Nephron (organoid): ENCODE results near the gene CAMTA1.

ENCODE experiments used
- H3K27ac Mint-ChIP-seq, 3 experiments: 2 replicates each; pipeline ENCODE4 v1.8.0; 2020; ENCODE audit warnings: mixed read lengths in 3 of 3, mild to moderate bottlenecking in 2 of 3, moderate library complexity in 1 of 3
- H3K27me3 Mint-ChIP-seq: 2 replicates; pipeline ENCODE4 v1.8.0; 2021; ENCODE audit warnings: low read depth, mild to moderate bottlenecking, moderate library complexity, mixed read lengths
- H3K36me3 Mint-ChIP-seq: 2 replicates; pipeline ENCODE4 v1.8.0; 2020; ENCODE audit warnings: low read depth, mixed read lengths
- H3K4me1 Mint-ChIP-seq: 2 replicates; pipeline ENCODE4 v1.8.0; 2020; ENCODE audit warnings: mixed read lengths
- H3K4me3 Mint-ChIP-seq, 3 experiments: 2 replicates each; pipeline ENCODE4 v1.8.0; 2020; ENCODE audit warnings: mild to moderate bottlenecking in 3 of 3, mixed read lengths in 3 of 3, moderate library complexity in 2 of 3
- H3K9me3 Mint-ChIP-seq: 2 replicates; pipeline ENCODE4 v1.8.0; 2020; ENCODE audit warnings: mixed read lengths
- CTCF ChIP-seq, 3 experiments: fragments of 200-600 bp; sonication (generic); IDR thresholded peaks; one replicate each; pipeline ENCODE4 v1.5.0; 2021; ENCODE audit warnings: antibody characterized with exemption in 3 of 3; ENCODE audit not compliant: unreplicated experiment in 3 of 3

CAMTA1 gene

GRCh38 chr1:7209336-7209735 lies 424.1 kb downstream of the CAMTA1 start:
- no peak overlapping the region for H3K4me3 Mint-ChIP-seq
- peaks cover 20% of the 10 kb centered on the region for H3K27me3 Mint-ChIP-seq
- no peaks in the 10 kb centered on the region for H3K4me1 Mint-ChIP-seq
- no peak overlapping the region for H3K27ac Mint-ChIP-seq
- H3K36me3 Mint-ChIP-seq = no peaks in the 10 kb centered on the region
- no peak for TF ChIP-seq CTCF (IDR thresholded peaks at IDR 0.05; ENCODE audit: unreplicated experiment in 3 of 3)
- H3K9me3 Mint-ChIP-seq = peaks cover 2% of the 10 kb centered on the region

GRCh38 chr1:7218210-7218832 lies 433.1 kb downstream of the CAMTA1 start:
- no peaks in the 10 kb centered on the region for H3K9me3 Mint-ChIP-seq
- peak; percentile 57 to 66 (median 57) for TF ChIP-seq CTCF (IDR thresholded peaks at IDR 0.05; ENCODE audit: unreplicated experiment in 3 of 3)
- no peak overlapping the region for H3K4me3 Mint-ChIP-seq
- H3K4me1 Mint-ChIP-seq = no peaks in the 10 kb centered on the region
- H3K27me3 Mint-ChIP-seq = peaks cover 8% of the 10 kb centered on the region
- no peaks in the 10 kb centered on the region for H3K36me3 Mint-ChIP-seq
- no peak overlapping the region for H3K27ac Mint-ChIP-seq

- H3K4me3 Mint-ChIP-seq = no peak overlapping the region
- TF ChIP-seq CTCF (IDR thresholded peaks at IDR 0.05; ENCODE audit: unreplicated experiment in 3 of 3) = no peak
- no peaks in the 10 kb centered on the region for H3K4me1 Mint-ChIP-seq
- H3K36me3 Mint-ChIP-seq = no peaks in the 10 kb centered on the region
- H3K27me3 Mint-ChIP-seq = peaks cover 11% of the 10 kb centered on the region
- H3K27ac Mint-ChIP-seq = no peak overlapping the region
- H3K9me3 Mint-ChIP-seq = no peaks in the 10 kb centered on the region
Observed at GRCh38 chr1:7219031-7219430, 433.8 kb downstream of the CAMTA1 start.

- no peak for TF ChIP-seq CTCF (IDR thresholded peaks at IDR 0.05; ENCODE audit: unreplicated experiment in 3 of 3)
- Mint-ChIP-seq H3K4me1 (no peaks in the 10 kb centered on the region), H3K36me3 (no peaks in the 10 kb centered on the region), H3K27ac (no peak overlapping the region), H3K27me3 (peaks cover 7% of the 10 kb centered on the region), H3K4me3 (no peak overlapping the region), H3K9me3 (no peaks in the 10 kb centered on the region)
Observed at GRCh38 chr1:7220007-7220406, 434.8 kb downstream of the CAMTA1 start.

GRCh38 chr1:7220712-7221252 lies 435.5 kb downstream of the CAMTA1 start:
- peaks cover 13% of the 10 kb centered on the region for H3K27me3 Mint-ChIP-seq
- no peak for TF ChIP-seq CTCF (IDR thresholded peaks at IDR 0.05; ENCODE audit: unreplicated experiment in 3 of 3)
- no peaks in the 10 kb centered on the region for H3K4me1 Mint-ChIP-seq
- H3K9me3 Mint-ChIP-seq = no peaks in the 10 kb centered on the region
- no peak overlapping the region for H3K4me3 Mint-ChIP-seq
- H3K27ac Mint-ChIP-seq = no peak overlapping the region
- H3K36me3 Mint-ChIP-seq = no peaks in the 10 kb centered on the region
